Measurements from ENCODE around the gene RPAP3.

The RPAP3 gene

GRCh38 chr12:47612953-47613352, 92.9 kb downstream of the RPAP3 start:
- no peaks in the 10 kb centered on the region for H3K27me3 ChIP-seq (ENCODE audit: control insufficient read depth, insufficient read depth, low read length)
- no peak overlapping the region for H3K9ac ChIP-seq (ENCODE audit: low read length)
- H3K4me1 ChIP-seq (ENCODE audit: control insufficient read depth, low read depth, low read length): no peaks in the 10 kb centered on the region
- peaks cover 15% of the 10 kb centered on the region for H3K9me3 ChIP-seq (ENCODE audit: control insufficient read depth, low read depth, low read length)
- H3K36me3 ChIP-seq (ENCODE audit: control insufficient read depth, low read depth, low read length): no peaks in the 10 kb centered on the region
- no peak overlapping the region for H3K27ac ChIP-seq (ENCODE audit: low read length)
- no peak overlapping the region for H3K4me3 ChIP-seq (ENCODE audit: low read length)

DNA sequence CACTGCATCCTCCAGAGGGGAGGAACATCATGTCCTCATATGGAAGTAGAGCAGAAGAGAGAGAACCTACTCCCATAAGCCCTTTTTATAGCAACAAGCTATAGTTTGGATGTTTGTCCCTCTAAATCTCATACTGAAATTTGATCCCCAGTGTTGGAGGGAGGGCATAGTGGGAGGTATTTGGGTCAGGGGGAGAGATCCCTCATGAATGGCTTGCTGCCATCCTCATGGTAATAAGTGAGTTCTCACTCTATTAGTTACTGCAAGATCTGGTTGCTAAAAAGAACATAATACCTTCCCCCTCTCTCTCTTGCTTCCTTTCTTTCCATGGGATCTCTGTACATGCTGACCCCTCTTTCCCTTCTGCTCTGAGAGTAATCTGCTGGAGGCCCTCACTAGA, 93.9 kb downstream of the RPAP3 start:
- Histone ChIP-seq H3K4me3 (ENCODE audit: low read length) (no peak overlapping the region), H3K27ac (ENCODE audit: low read length) (no peak overlapping the region), H3K9ac (ENCODE audit: low read length) (no peak overlapping the region), H3K4me1 (ENCODE audit: control insufficient read depth, low read depth, low read length) (no peaks in the 10 kb centered on the region), H3K27me3 (ENCODE audit: control insufficient read depth, insufficient read depth, low read length) (no peaks in the 10 kb centered on the region), H3K9me3 (ENCODE audit: control insufficient read depth, low read depth, low read length) (peaks cover 23% of the 10 kb centered on the region), H3K36me3 (ENCODE audit: control insufficient read depth, low read depth, low read length) (no peaks in the 10 kb centered on the region)
